ENCODE results near the gene CASS4. TPM values are rescaled to one million over a fixed set of nuclear protein-coding genes. Genes with fewer than 3 reads are reported as not detected.

CASS4 gene
- total and polyA plus RNA-seq, 2 donors (not counting 3 experiments of a cell fraction or from before 2014, with no cell fraction given): not detected

DNA sequence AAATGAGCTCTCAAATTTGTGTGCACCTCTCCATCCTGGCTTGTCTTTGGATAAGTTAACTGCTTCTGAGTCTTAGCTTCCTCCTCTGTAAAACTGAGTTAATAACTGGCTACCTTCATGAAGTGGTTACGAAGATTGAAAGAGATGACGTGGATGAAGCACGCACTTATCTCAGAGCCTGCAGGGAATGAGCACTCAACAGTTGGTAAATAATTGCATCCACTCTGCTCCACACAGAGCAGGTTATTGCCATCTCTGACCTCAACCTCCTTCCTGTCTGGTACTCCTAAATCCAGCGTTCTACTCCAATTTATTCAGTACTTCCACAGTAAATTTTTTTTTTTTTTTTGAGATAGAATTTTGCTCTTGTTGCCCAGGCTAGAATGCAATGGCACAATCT lies 26.9 kb upstream of the CASS4 start:
- H3K79me2 ChIP-seq (ENCODE audit: control insufficient read depth, insufficient read depth, low read length): peaks cover 67% of the 10 kb centered on the region
- peaks cover 4 to 19% of the 10 kb centered on the region in 2 experiments for H3K36me3 ChIP-seq (ENCODE audit: control insufficient read depth in 2 of 2, extremely low read depth in 1 of 2, insufficient read depth in 2 of 2, low read length in 2 of 2)
- ChIA-PET POLR2A (no interaction called here), CTCF (no interaction called here)
- DNase-seq (ENCODE audit: low read depth, low spot score): no peak
- H2AFZ ChIP-seq (ENCODE audit: low read depth, low read length): no peak overlapping the region
- dilution Hi-C loops (cut with MboI; ENCODE audit: extremely low pct_ligation_motif_present, low sequenced_read_pairs): no loop called here
- H3K27me3 ChIP-seq (ENCODE audit: control insufficient read depth in 2 of 2, insufficient read depth in 2 of 2, low read length in 2 of 2): no peaks in the 10 kb centered on the region
- no peak overlapping the region for H3K4me3 ChIP-seq (replicated peaks in 1 of 3; ENCODE audit: insufficient read depth in 1 of 3, low read depth in 1 of 3, low read length in 3 of 3)
- H3K9me3 ChIP-seq (replicated peaks; ENCODE audit: control insufficient read depth, insufficient read depth, low read length): no peaks in the 10 kb centered on the region
- intact Hi-C loops (cut with micrococcal nuclease): no loop called here
- H3K9me1 ChIP-seq (replicated peaks; ENCODE audit: control insufficient read depth, extremely low read depth, insufficient read depth, low read length): no peaks in the 10 kb centered on the region
- FAIRE-seq: no peak
- no peaks in the 10 kb centered on the region for H4K20me1 ChIP-seq (replicated peaks; ENCODE audit: control insufficient read depth, extremely low read depth, insufficient read depth, low read length)
- H3K4me1 ChIP-seq (ENCODE audit: control insufficient read depth, extremely low read depth, insufficient read depth, low read length): no peaks in the 10 kb centered on the region
- no peak overlapping the region for H3K4me2 ChIP-seq (ENCODE audit: insufficient read depth, low read length)
- H3K9ac ChIP-seq (replicated peaks; ENCODE audit: extremely low read depth, insufficient read depth, low read length): no peak overlapping the region
- no peak overlapping the region for H3K27ac ChIP-seq (ENCODE audit: insufficient read depth, low read depth, low read length)
- no TSS peak for BruUV-seq (replicated peaks)
- TF ChIP-seq, protein P1, sequence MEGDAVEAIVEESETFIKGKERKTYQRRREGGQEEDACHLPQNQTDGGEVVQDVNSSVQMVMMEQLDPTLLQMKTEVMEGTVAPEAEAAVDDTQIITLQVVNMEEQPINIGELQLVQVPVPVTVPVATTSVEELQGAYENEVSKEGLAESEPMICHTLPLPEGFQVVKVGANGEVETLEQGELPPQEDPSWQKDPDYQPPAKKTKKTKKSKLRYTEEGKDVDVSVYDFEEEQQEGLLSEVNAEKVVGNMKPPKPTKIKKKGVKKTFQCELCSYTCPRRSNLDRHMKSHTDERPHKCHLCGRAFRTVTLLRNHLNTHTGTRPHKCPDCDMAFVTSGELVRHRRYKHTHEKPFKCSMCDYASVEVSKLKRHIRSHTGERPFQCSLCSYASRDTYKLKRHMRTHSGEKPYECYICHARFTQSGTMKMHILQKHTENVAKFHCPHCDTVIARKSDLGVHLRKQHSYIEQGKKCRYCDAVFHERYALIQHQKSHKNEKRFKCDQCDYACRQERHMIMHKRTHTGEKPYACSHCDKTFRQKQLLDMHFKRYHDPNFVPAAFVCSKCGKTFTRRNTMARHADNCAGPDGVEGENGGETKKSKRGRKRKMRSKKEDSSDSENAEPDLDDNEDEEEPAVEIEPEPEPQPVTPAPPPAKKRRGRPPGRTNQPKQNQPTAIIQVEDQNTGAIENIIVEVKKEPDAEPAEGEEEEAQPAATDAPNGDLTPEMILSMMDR (IDR thresholded peaks at IDR 0.05; ENCODE audit: extremely low read depth in 1 of 2, insufficient read depth in 1 of 2, low read depth in 1 of 2, low read length in 2 of 2): no peak
- TF ChIP-seq EZH2 (IDR thresholded peaks at IDR 0.05; ENCODE audit: borderline replicate concordance, low read depth, low read length, severe bottlenecking) (no peak), MYC (IDR thresholded peaks at IDR 0.05; ENCODE audit: low read depth, low read length) (no peak), FOS (IDR thresholded peaks at IDR 0.05; ENCODE audit: borderline replicate concordance, insufficient read depth, low read length) (no peak), POLR2A (IDR thresholded peaks at IDR 0.05; ENCODE audit: low read depth, low read length) (no peak)

GRCh38 chr20:56386219-56386618 lies 25.8 kb upstream of the CASS4 start:
- POLR2A ChIA-PET: no interaction called here

More at GRCh38 chr20:56386219-56386618, 25.8 kb upstream of the CASS4 start:
- peaks cover 7% of the 10 kb centered on the region for H3K4me1 ChIP-seq (ENCODE audit: control insufficient read depth, extremely low read depth, insufficient read depth, low read length)
- dilution Hi-C loops (cut with MboI; ENCODE audit: extremely low pct_ligation_motif_present, low sequenced_read_pairs): no loop called here
- intact Hi-C loops (cut with micrococcal nuclease): no loop called here
- H3K4me2 ChIP-seq (ENCODE audit: insufficient read depth, low read length): no peak overlapping the region
- no peaks in the 10 kb centered on the region for H4K20me1 ChIP-seq (replicated peaks; ENCODE audit: control insufficient read depth, extremely low read depth, insufficient read depth, low read length)
- TF ChIP-seq FOS (IDR thresholded peaks at IDR 0.05; ENCODE audit: borderline replicate concordance, insufficient read depth, low read length) (no peak), JUN (IDR thresholded peaks at IDR 0.05; ENCODE audit: borderline replicate concordance, insufficient read depth, insufficient read length, low read depth) (no peak), POLR2AphosphoS5 (IDR thresholded peaks at IDR 0.05; ENCODE audit: insufficient read depth, low read depth, low read length) (no peak), EZH2 (IDR thresholded peaks at IDR 0.05; ENCODE audit: borderline replicate concordance, low read depth, low read length, severe bottlenecking) (no peak), GATA2 (IDR thresholded peaks at IDR 0.05; ENCODE audit: insufficient read depth, insufficient read length, low read depth, low read length) (no peak), MYC (IDR thresholded peaks at IDR 0.05; ENCODE audit: low read depth, low read length) (no peak), POLR2A (IDR thresholded peaks at IDR 0.05; ENCODE audit: low read depth, low read length) (no peak), MAX (IDR thresholded peaks at IDR 0.05; ENCODE audit: insufficient read depth, insufficient read length) (no peak)
- TF ChIP-seq, protein P1 (IDR thresholded peaks at IDR 0.05; ENCODE audit: extremely low read depth in 1 of 2, insufficient read depth in 1 of 2, low read depth in 1 of 2, low read length in 2 of 2): no peak
- H3K27me3 ChIP-seq (ENCODE audit: control insufficient read depth in 2 of 2, insufficient read depth in 2 of 2, low read length in 2 of 2): no peaks in the 10 kb centered on the region
- H2AFZ ChIP-seq (ENCODE audit: low read depth, low read length): no peak overlapping the region
- no peak overlapping the region for H3K27ac ChIP-seq (ENCODE audit: insufficient read depth, low read depth, low read length)
- no peaks in the 10 kb centered on the region for H3K9me1 ChIP-seq (replicated peaks; ENCODE audit: control insufficient read depth, extremely low read depth, insufficient read depth, low read length)
- H3K36me3 ChIP-seq (ENCODE audit: control insufficient read depth in 2 of 2, extremely low read depth in 1 of 2, insufficient read depth in 2 of 2, low read length in 2 of 2): peaks cover 4 to 18% of the 10 kb centered on the region in 2 experiments
- H3K79me2 ChIP-seq (ENCODE audit: control insufficient read depth, insufficient read depth, low read length): peaks cover 70% of the 10 kb centered on the region
- BruUV-seq (replicated peaks): no TSS peak
- FAIRE-seq (no peak), DNase-seq (ENCODE audit: low read depth, low spot score) (no peak)
- H3K4me3 ChIP-seq (replicated peaks in 1 of 3; ENCODE audit: insufficient read depth in 1 of 3, low read depth in 1 of 3, low read length in 3 of 3): no peak overlapping the region
- no peaks in the 10 kb centered on the region for H3K9me3 ChIP-seq (replicated peaks; ENCODE audit: control insufficient read depth, insufficient read depth, low read length)
- CTCF ChIA-PET: interaction anchor here (1.8 kb wide), 1 partner anchor 28 kb away, joined by 7 read pairs; the partner anchor contains the start of gene FAM210B
- H3K9ac ChIP-seq (replicated peaks; ENCODE audit: extremely low read depth, insufficient read depth, low read length): no peak overlapping the region
